IMR-90 (cell line): Measurements from ENCODE around the gene FNDC3A. TPM values are rescaled to one million over a fixed set of nuclear protein-coding genes. Genes with fewer than 3 reads are reported as not detected.
A peak's percentile ranks its signal among the peaks of the same experiment; 100 is the strongest.

ENCODE experiments used
- ATAC-seq: fragments of 200-7000 bp; cut with Tn5 transposase; 2 replicates; pipeline ENCODE4 v1.9.1; 2020; ENCODE audit warnings: low read depth, mild to moderate bottlenecking, moderate library complexity
- BruUV-seq: library from RNA; stranded (reverse); fragments of 400-500 nt; replicated peaks from 2 replicates; lab custom pipeline; 2021; lab: Mats Ljungman, UMichigan
- CTCF ChIA-PET: fragments of 300-600 bp; formaldehyde crosslinking; extraction: SDS; loops from one replicate; lab custom pipeline; 2021; ENCODE audit warnings: antibody characterized with exemption; lab: Yijun Ruan, JAX
- POLR2A ChIA-PET: fragments of 300-600 bp; sonication (Branson Sonifier 250); formaldehyde crosslinking; loops from one replicate; lab custom pipeline; 2022; ENCODE audit warnings: antibody characterized with exemption; ENCODE audit not compliant: unreplicated experiment; lab: Charles Lee
- DNase-seq: peaks from one replicate; pipeline ENCODE4 v3.0.0; 2013
- H2AFZ ChIP-seq: replicated peaks from 2 replicates; pipeline ENCODE3; 2013; ENCODE audit warnings: low read length, mild to moderate bottlenecking; ENCODE audit not compliant: poor library complexity
- H2AK5ac ChIP-seq: 2 replicates; pipeline ENCODE4 v1.6.1; 2013; ENCODE audit warnings: low read depth, low read length, inconsistent platforms
- H2AK9ac ChIP-seq: replicated peaks from 2 replicates; pipeline ENCODE3; 2013; ENCODE audit warnings: mild to moderate bottlenecking, low read depth, low read length, moderate library complexity; ENCODE audit not compliant: poor library complexity
- H2BK120ac ChIP-seq: 2 replicates; pipeline ENCODE4 v1.6.1; 2013; ENCODE audit warnings: low read depth, low read length, inconsistent platforms
- H2BK15ac ChIP-seq: 3 replicates; pipeline ENCODE4 v1.6.1; 2013; ENCODE audit warnings: low read depth, low read length, inconsistent platforms
- H2BK20ac ChIP-seq: 2 replicates; pipeline ENCODE4 v1.6.1; 2013; ENCODE audit warnings: low read depth, mild to moderate bottlenecking, inconsistent platforms, low read length, moderate library complexity
- H2BK5ac ChIP-seq: 2 replicates; pipeline ENCODE4 v1.6.1; 2013; ENCODE audit warnings: mild to moderate bottlenecking, low read depth, low read length, inconsistent platforms; ENCODE audit not compliant: poor library complexity, severe bottlenecking
- H3K14ac ChIP-seq: replicated peaks from 2 replicates; pipeline ENCODE4 v1.6.1; 2013; ENCODE audit warnings: low read depth, low read length, inconsistent platforms
- H3K18ac ChIP-seq: 2 replicates; pipeline ENCODE4 v1.6.1; 2013; ENCODE audit warnings: low read depth, low read length, control low read depth
- H3K23ac ChIP-seq: 2 replicates; pipeline ENCODE4 v1.6.1; 2013; ENCODE audit warnings: low read depth, low read length, inconsistent platforms
- H3K27ac ChIP-seq: 2 replicates; pipeline ENCODE4 v1.5.1; 2013; ENCODE audit warnings: mild to moderate bottlenecking, control low read depth, low read length; ENCODE audit not compliant: insufficient read depth
- H3K27me3 ChIP-seq: 2 replicates; pipeline ENCODE4 v1.6.1; 2013; ENCODE audit warnings: low read length; ENCODE audit not compliant: control insufficient read depth, insufficient read depth
- H3K36me3 ChIP-seq: 2 replicates; pipeline ENCODE4 v1.6.1; 2013; ENCODE audit warnings: low read length, mixed read lengths; ENCODE audit not compliant: control insufficient read depth, insufficient read depth
- H3K4ac ChIP-seq: 2 replicates; pipeline ENCODE4 v1.6.1; 2013; ENCODE audit warnings: low read depth, low read length, inconsistent platforms
- H3K4me1 ChIP-seq: 2 replicates; pipeline ENCODE4 v1.6.1; 2013; ENCODE audit warnings: low read length, mixed read lengths; ENCODE audit not compliant: control insufficient read depth, insufficient read depth
- H3K4me2 ChIP-seq: 2 replicates; pipeline ENCODE4 v1.6.1; 2013; ENCODE audit warnings: low read depth, mild to moderate bottlenecking, control low read depth, low read length, moderate library complexity
- H3K4me3 ChIP-seq: 2 replicates; pipeline ENCODE4 v1.5.1; 2013; ENCODE audit warnings: low read depth, mild to moderate bottlenecking, control low read depth, low read length, moderate library complexity; ENCODE audit not compliant: insufficient read depth
- H3K56ac ChIP-seq: 2 replicates; pipeline ENCODE4 v1.6.1; 2013; ENCODE audit warnings: low read length, inconsistent platforms; ENCODE audit not compliant: insufficient read depth; ENCODE audit errors: extremely low read depth
- H3K79me1 ChIP-seq, 2 experiments: 2 replicates each; pipeline ENCODE4 v1.6.1; 2013; ENCODE audit warnings: low read length in 2 of 2, inconsistent platforms in 1 of 2, low read depth in 1 of 2
- H3K9ac ChIP-seq: 2 replicates; pipeline ENCODE4 v1.6.1; 2013; ENCODE audit warnings: low read depth, low read length, control low read depth
- H3K9me1 ChIP-seq: 2 replicates; pipeline ENCODE4 v1.6.1; 2013; ENCODE audit warnings: low read length, inconsistent platforms; ENCODE audit not compliant: insufficient read depth
- H3K9me3 ChIP-seq: 2 replicates; pipeline ENCODE4 v1.6.1; 2013; ENCODE audit warnings: low read length; ENCODE audit not compliant: control insufficient read depth, insufficient read depth
- H4K20me1 ChIP-seq: 2 replicates; pipeline ENCODE4 v1.6.1; 2013; ENCODE audit warnings: low read length, inconsistent platforms; ENCODE audit not compliant: insufficient read depth
- H4K5ac ChIP-seq: 2 replicates; pipeline ENCODE4 v1.6.1; 2013; ENCODE audit warnings: mild to moderate bottlenecking, low read depth, low read length, control low read depth
- H4K8ac ChIP-seq, 2 experiments: 2 replicates each; pipeline ENCODE4 v1.6.1; 2013; ENCODE audit warnings: low read depth in 2 of 2, low read length in 2 of 2, control low read depth in 1 of 2, inconsistent platforms in 1 of 2
- H4K91ac ChIP-seq: 2 replicates; pipeline ENCODE4 v1.6.1; 2013; ENCODE audit warnings: low read depth, low read length, inconsistent platforms; ENCODE audit not compliant: insufficient read depth
- BHLHE40 ChIP-seq: fragments of 150-350 bp; IDR thresholded peaks from 2 replicates; pipeline ENCODE4 v1.6.1; 2016; ENCODE audit warnings: mild to moderate bottlenecking, low read depth, low read length
- CEBPB ChIP-seq: IDR thresholded peaks from 2 replicates; pipeline ENCODE4 v1.6.1; 2012; ENCODE audit warnings: low read depth, low read length, improper control_type of control experiment
- CHD1 ChIP-seq: IDR thresholded peaks from 2 replicates; pipeline ENCODE4 v1.6.1; 2012; ENCODE audit warnings: low read depth, low read length, improper control_type of control experiment
- ELK1 ChIP-seq: fragments of 150-350 bp; IDR thresholded peaks from 2 replicates; pipeline ENCODE4 v1.6.1; 2016; ENCODE audit warnings: low read depth, mild to moderate bottlenecking, low read length, moderate library complexity, borderline replicate concordance
- FOS ChIP-seq: fragments of 150-350 bp; IDR thresholded peaks from 2 replicates; pipeline ENCODE4 v1.6.1; 2016; ENCODE audit warnings: low read depth, low read length
- MAFK ChIP-seq: IDR thresholded peaks from 2 replicates; pipeline ENCODE4 v1.6.1; 2012; ENCODE audit warnings: low read depth, low read length, improper control_type of control experiment
- MAZ ChIP-seq: IDR thresholded peaks from 2 replicates; pipeline ENCODE4 v1.6.1; 2012; ENCODE audit warnings: low read depth, mild to moderate bottlenecking, low read length, improper control_type of control experiment, moderate library complexity, borderline replicate concordance
- MXI1 ChIP-seq: IDR thresholded peaks from 2 replicates; pipeline ENCODE4 v1.6.1; 2012; ENCODE audit warnings: low read depth, mild to moderate bottlenecking, low read length, moderate library complexity, borderline replicate concordance
- NFE2L2 ChIP-seq: fragments of 150-350 bp; IDR thresholded peaks from 2 replicates; pipeline ENCODE4 v1.6.1; 2016; ENCODE audit warnings: low read depth, mild to moderate bottlenecking, low read length
- RAD21 ChIP-seq: IDR thresholded peaks from 2 replicates; pipeline ENCODE4 v1.6.1; 2012; ENCODE audit warnings: low read length, improper control_type of control experiment
- RFX5 ChIP-seq: IDR thresholded peaks from 2 replicates; pipeline ENCODE4 v1.8.0; 2012; ENCODE audit warnings: low read depth, mild to moderate bottlenecking, low read length, moderate library complexity
- WGBS, 2 experiments: methylation state at CpG; one replicate each; pipeline versions ENCODE4 v1.1.5 to v1.1.7; 2013; ENCODE audit warnings: missing lambda C conversion rate in 2 of 2; ENCODE audit not compliant: insufficient read length in 1 of 2; ENCODE audit errors: extremely low coverage in 2 of 2; 5-methylcytosine and 5-hydroxymethylcytosine counted together
- dilution Hi-C: fragments of 300-500 bp; cut with HindIII; formaldehyde crosslinking; loops from one replicate; pipeline ENCODE4 v1.14.3; 2018; ENCODE audit warnings: low sequenced_read_pairs; ENCODE audit not compliant: unreplicated experiment
- in situ Hi-C: fragments of 300-500 bp; cut with MboI; formaldehyde crosslinking; loops from 3 replicates; pipeline ENCODE4 v1.14.3; 2019; ENCODE audit warnings: low sequenced_read_pairs, inconsistent platforms, mixed read lengths
- intact Hi-C: fragments of 100-400 bp; cut with micrococcal nuclease; formaldehyde crosslinking; loops from 2 replicates; pipeline ENCODE4 v1.10.0; 2022
- polyA plus RNA-seq, 3 experiments: library from polyadenylated mRNA; depleted of rRNA; stranded (reverse); fragments of >200 nt; gene quantifications; 2 replicates each; pipeline ENCODE4 v1.2.3, GENCODE V29; 2012; ENCODE audit warnings: low replicate concordance in 1 of 3
- total RNA-seq: library from RNA; depleted of rRNA; stranded (reverse); fragments of >200 nt; gene quantifications from 2 replicates; pipeline ENCODE4 v1.2.3, GENCODE V29; 2012
- TF ChIP-seq, protein P1 (sequence below): conservative IDR thresholded peaks from 2 replicates; pipeline ENCODE4 v1.5.1; 2012; ENCODE audit warnings: mild to moderate bottlenecking, low read depth, low read length, improper control_type of control experiment
- TF ChIP-seq, protein P2 (sequence below): fragments of 150-350 bp; IDR thresholded peaks from 2 replicates; pipeline ENCODE4 v1.6.1; 2017; ENCODE audit warnings: mild to moderate bottlenecking, antibody characterized with exemption, low read length, low read depth

FNDC3A gene
- total and polyA plus RNA-seq, 2 of the 4 experiments (the other 2 are of a cell fraction) = 29.2 to 60.4 TPM

DNA sequence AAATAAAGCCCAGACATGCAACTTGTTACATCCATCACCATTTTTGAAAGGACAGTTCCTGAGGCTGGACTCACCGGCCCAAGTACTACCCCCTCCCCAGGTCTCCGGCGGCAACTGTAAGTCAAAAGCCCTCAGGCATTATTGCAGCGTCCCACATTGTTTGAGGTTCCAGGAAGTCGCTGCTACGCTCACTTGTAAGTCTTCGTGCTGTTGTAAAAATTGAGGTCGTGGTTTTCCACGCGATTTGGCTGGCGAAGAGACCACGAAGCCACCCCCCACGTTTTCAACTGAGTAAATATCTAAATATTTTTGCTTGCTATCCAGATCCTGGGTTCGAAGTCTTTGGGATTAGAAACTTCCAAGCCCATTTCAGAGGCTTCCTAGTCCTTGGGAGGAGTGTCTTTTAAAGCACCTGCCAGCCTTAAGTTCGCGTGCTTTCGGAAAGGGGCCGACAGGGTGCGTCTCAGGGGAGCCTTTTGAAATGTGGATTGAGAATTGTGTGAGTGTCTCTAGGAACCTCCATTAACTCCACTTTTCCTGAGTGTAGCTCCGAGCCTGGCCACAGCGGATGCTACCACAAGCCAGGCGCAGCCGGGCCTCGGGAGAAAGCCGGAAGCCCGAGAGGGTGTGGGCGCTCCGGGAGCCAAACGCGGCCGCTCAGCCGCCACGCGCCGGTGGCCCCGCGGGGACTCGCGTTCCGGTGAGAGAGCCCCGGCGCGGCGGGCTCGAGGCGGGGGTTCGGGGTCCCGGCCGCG, 434 bp upstream of the FNDC3A start:
- in situ Hi-C loops = no loop called here
- H2AFZ ChIP-seq = peak overlapping the region; percentile 99
- H2AK5ac ChIP-seq = peak overlapping the region; percentile 10; the same call in 1 of the 2 replicates
- H3K14ac ChIP-seq = peak overlapping the region; percentile 84
- peaks cover 5 to 29% of the 10 kb centered on the region in 2 experiments; a peak in 2 of 4 replicates for H3K79me1 ChIP-seq
- H2AK9ac ChIP-seq = peak overlapping the region; percentile 51
- peak overlapping the region; percentile 84 for H3K56ac ChIP-seq
- H2BK15ac ChIP-seq = peak overlapping the region; percentile 42; the same call in 1 of the 3 replicates
- peaks cover 7% of the 10 kb centered on the region; the same call in 1 of the 2 replicates for H3K4me1 ChIP-seq
- H3K36me3 ChIP-seq = no peaks in the 10 kb centered on the region
- peak overlapping the region; percentile 59 for H4K91ac ChIP-seq
- H3K27me3 ChIP-seq = no peaks in the 10 kb centered on the region
- peak overlapping the region; percentile 63 for H3K18ac ChIP-seq
- H3K23ac ChIP-seq = peak overlapping the region; percentile 84
- H3K9me1 ChIP-seq = no peaks in the 10 kb centered on the region
- ATAC-seq (peak; percentile 48), DNase-seq (peak; percentile 64)
- H3K9me3 ChIP-seq = peaks cover 2% of the 10 kb centered on the region
- peak overlapping the region; percentile 82 for H2BK5ac ChIP-seq
- peak overlapping the region; percentile 41; the same call in 1 of the 2 replicates for H2BK20ac ChIP-seq
- peak overlapping the region; percentile 91 for H3K9ac ChIP-seq
- ChIA-PET POLR2A (no interaction called here), CTCF (interaction anchor here (0.6 to 1.0 kb wide), 3 partner anchors 29 to 195 kb away, joined by 3 read pairs; no protein-coding TSS in a partner anchor)
- peak overlapping the region; percentile 85 to 86 for H4K8ac ChIP-seq
- peak overlapping the region; percentile 91 for H3K4ac ChIP-seq
- no CpG with 5 or more reads among the region's 50 CpGs for WGBS, 2 experiments
- dilution Hi-C loops = no loop called here
- peak overlapping the region; percentile 99 for H3K4me3 ChIP-seq
- 0 out of 2 replicates have a peak, but pooled peaks cover 6% of the 10 kb centered on the region for H4K20me1 ChIP-seq
- H3K4me2 ChIP-seq = peak overlapping the region; percentile 83
- intact Hi-C loops = loop anchor here (5.0 to 10.0 kb wide), 3 partner anchors 92 to 630 kb away; no protein-coding TSS in a partner anchor
- H4K5ac ChIP-seq = peak overlapping the region; percentile 59
- no TSS peak for BruUV-seq
- peak overlapping the region; percentile 83 for H2BK120ac ChIP-seq
- peak overlapping the region; percentile 97 for H3K27ac ChIP-seq
- TF ChIP-seq MAFK (no peak), BHLHE40 (no peak), NFE2L2 (no peak), CHD1 (no peak), FOS (no peak), ELK1 (no peak), MAZ (no peak; the same call in 1 of the 2 replicates), RAD21 (no peak), MXI1 (no peak), CEBPB (no peak), RFX5 (no peak)
- TF ChIP-seq, protein P1, sequence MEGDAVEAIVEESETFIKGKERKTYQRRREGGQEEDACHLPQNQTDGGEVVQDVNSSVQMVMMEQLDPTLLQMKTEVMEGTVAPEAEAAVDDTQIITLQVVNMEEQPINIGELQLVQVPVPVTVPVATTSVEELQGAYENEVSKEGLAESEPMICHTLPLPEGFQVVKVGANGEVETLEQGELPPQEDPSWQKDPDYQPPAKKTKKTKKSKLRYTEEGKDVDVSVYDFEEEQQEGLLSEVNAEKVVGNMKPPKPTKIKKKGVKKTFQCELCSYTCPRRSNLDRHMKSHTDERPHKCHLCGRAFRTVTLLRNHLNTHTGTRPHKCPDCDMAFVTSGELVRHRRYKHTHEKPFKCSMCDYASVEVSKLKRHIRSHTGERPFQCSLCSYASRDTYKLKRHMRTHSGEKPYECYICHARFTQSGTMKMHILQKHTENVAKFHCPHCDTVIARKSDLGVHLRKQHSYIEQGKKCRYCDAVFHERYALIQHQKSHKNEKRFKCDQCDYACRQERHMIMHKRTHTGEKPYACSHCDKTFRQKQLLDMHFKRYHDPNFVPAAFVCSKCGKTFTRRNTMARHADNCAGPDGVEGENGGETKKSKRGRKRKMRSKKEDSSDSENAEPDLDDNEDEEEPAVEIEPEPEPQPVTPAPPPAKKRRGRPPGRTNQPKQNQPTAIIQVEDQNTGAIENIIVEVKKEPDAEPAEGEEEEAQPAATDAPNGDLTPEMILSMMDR = no peak; the same call in 1 of the 2 replicates
- TF ChIP-seq, protein P2, sequence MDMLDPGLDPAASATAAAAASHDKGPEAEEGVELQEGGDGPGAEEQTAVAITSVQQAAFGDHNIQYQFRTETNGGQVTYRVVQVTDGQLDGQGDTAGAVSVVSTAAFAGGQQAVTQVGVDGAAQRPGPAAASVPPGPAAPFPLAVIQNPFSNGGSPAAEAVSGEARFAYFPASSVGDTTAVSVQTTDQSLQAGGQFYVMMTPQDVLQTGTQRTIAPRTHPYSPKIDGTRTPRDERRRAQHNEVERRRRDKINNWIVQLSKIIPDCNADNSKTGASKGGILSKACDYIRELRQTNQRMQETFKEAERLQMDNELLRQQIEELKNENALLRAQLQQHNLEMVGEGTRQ = no peak
